ENCODE data around the gene MAGED1. TPM values are rescaled to one million over a fixed set of nuclear protein-coding genes. Genes with fewer than 3 reads are reported as not detected.

The MAGED1 gene
- total and polyA plus RNA-seq, 2 of the 8 experiments (the other 6 are each of a cell fraction or from before 2014, with no cell fraction given): 91.0 to 91.1 TPM

- H2BK15ac ChIP-seq (ENCODE audit: low read length): no peak overlapping the region
- no peaks in the 10 kb centered on the region for H3K27me3 ChIP-seq (replicated peaks in 1 of 4; ENCODE audit: control insufficient read depth in 3 of 4, extremely low read depth in 1 of 4, insufficient read depth in 3 of 4, low read length in 3 of 4)
- H3K27ac ChIP-seq (ENCODE audit: low read depth, low read length): no peak overlapping the region
- H2BK5ac ChIP-seq (ENCODE audit: low read depth, low read length): no peak overlapping the region
- no peak overlapping the region for H4K5ac ChIP-seq (ENCODE audit: insufficient read length, low read depth, low read length)
- H3K4ac ChIP-seq (replicated peaks; ENCODE audit: insufficient read length, low read depth, low read length): no peak overlapping the region
- no peaks in the 10 kb centered on the region for H3K23me2 ChIP-seq (ENCODE audit: low read depth, low read length)
- no peak overlapping the region for H2BK120ac ChIP-seq (replicated peaks; ENCODE audit: low read depth, low read length)
- CTCF ChIA-PET (ENCODE audit: partially characterized antibody): interaction anchor here (1.0 kb wide), 1 partner anchor 12 kb away, joined by 3 read pairs; no protein-coding TSS in a partner anchor
- no peaks in the 10 kb centered on the region for H3K36me3 ChIP-seq (ENCODE audit: control insufficient read depth in 2 of 4, insufficient read depth in 4 of 4, low read length in 3 of 4)
- no peaks in the 10 kb centered on the region for H3K79me1 ChIP-seq (ENCODE audit: low read depth, low read length)
- H4K91ac ChIP-seq (replicated peaks; ENCODE audit: insufficient read length, low read length): no peak overlapping the region
- POLR2A ChIA-PET (ENCODE audit: partially characterized antibody): interaction anchor here (1.7 kb wide), 1 partner anchor 19 kb away, joined by 6 read pairs; the partner anchor contains the start of gene MAGED1
- H2AK5ac ChIP-seq (ENCODE audit: low read depth, low read length): no peak overlapping the region
- FAIRE-seq (no peak), DNase-seq (ENCODE audit: low read depth in 1 of 2, low spot score in 2 of 2) (no peak)
- no peak overlapping the region for H4K8ac ChIP-seq (ENCODE audit: extremely low read depth, insufficient read depth, low read length)
- H3K79me2 ChIP-seq (ENCODE audit: control insufficient read depth in 1 of 2, insufficient read depth in 2 of 2, low read length in 2 of 2): peaks cover 0 to 31% of the 10 kb centered on the region in 2 experiments; a peak in 2 of 4 replicates
- H3K23ac ChIP-seq (ENCODE audit: insufficient read length): no peak overlapping the region
- 100% methylated on average over 1 of the region's 1 CpG; no CpG with 5 or more reads in 1 of the 2 experiments for WGBS, 2 experiments (ENCODE audit: extremely low coverage in 1 of 2, insufficient coverage in 1 of 2, insufficient read length in 1 of 2, insufficient replicate concordance in 2 of 2, low coverage in 1 of 2, low lambda C conversion rate in 2 of 2, missing lambda C conversion rate in 1 of 2)
- no peak overlapping the region for H3K56ac ChIP-seq (replicated peaks; ENCODE audit: insufficient read length, low read depth, low read length)
- H3K14ac ChIP-seq (ENCODE audit: insufficient read length): no peak overlapping the region
- H3K9ac ChIP-seq (replicated peaks in 1 of 4; ENCODE audit: extremely low read depth in 1 of 4, low read depth in 3 of 4, low read length in 3 of 4): no peak overlapping the region
- no peaks in the 10 kb centered on the region for H3K4me1 ChIP-seq (replicated peaks in 1 of 4; ENCODE audit: control insufficient read depth in 3 of 4, insufficient read depth in 4 of 4, low read length in 3 of 4)
- H3K4me3 ChIP-seq (ENCODE audit: extremely low read depth in 1 of 4, insufficient read depth in 2 of 4, low read depth in 3 of 4, low read length in 4 of 4): no peak overlapping the region
- H2AFZ ChIP-seq (ENCODE audit: low read length): no peak overlapping the region
- no peak overlapping the region for H2BK12ac ChIP-seq (ENCODE audit: low read depth, low read length)
- no peaks in the 10 kb centered on the region for H3K9me3 ChIP-seq (ENCODE audit: insufficient read depth in 2 of 2, low read depth in 1 of 2, low read length in 1 of 2)
- no peaks in the 10 kb centered on the region for H4K20me1 ChIP-seq (replicated peaks in 1 of 2; ENCODE audit: control insufficient read depth in 1 of 2, insufficient read depth in 2 of 2, low read length in 2 of 2)
- H3K18ac ChIP-seq (ENCODE audit: extremely low read depth, low read length): no peak overlapping the region
- TF ChIP-seq CEBPB (IDR thresholded peaks at IDR 0.05; ENCODE audit: low read depth, low read length) (no peak), POLR2AphosphoS5 (IDR thresholded peaks at IDR 0.05; ENCODE audit: low read depth, low read length) (no peak), CBX8 (IDR thresholded peaks at IDR 0.05; ENCODE audit: borderline replicate concordance, low read depth, low read length) (no peak), RXRA (IDR thresholded peaks at IDR 0.05; ENCODE audit: insufficient read depth, low read depth, low read length) (no peak), ZNF274 (IDR thresholded peaks at IDR 0.05; ENCODE audit: borderline replicate concordance, extremely low read depth, low read length) (no peak), KDM1A (IDR thresholded peaks at IDR 0.05; ENCODE audit: borderline replicate concordance, low read length) (no peak), TAF1 (IDR thresholded peaks at IDR 0.05; ENCODE audit: low read depth, low read length) (no peak), E2F6 (IDR thresholded peaks at IDR 0.05) (no peak), KDM5A (IDR thresholded peaks at IDR 0.05; ENCODE audit: low read length) (no peak), MAX (IDR thresholded peaks at IDR 0.05) (no peak), BRCA1 (IDR thresholded peaks at IDR 0.05; ENCODE audit: low read depth, low read length) (no peak), BCL11A (IDR thresholded peaks at IDR 0.05; ENCODE audit: low read depth in 2 of 2, low read length in 2 of 2) (no peak)
- no peak overlapping the region for H3K4me2 ChIP-seq (ENCODE audit: insufficient read depth in 1 of 2, low read depth in 2 of 2, low read length in 2 of 2)
- no peak overlapping the region for H2BK20ac ChIP-seq (ENCODE audit: low read length)
Measured at GRCh38 chrX:51874123-51874522, 19.3 kb upstream of the MAGED1 start.

Data from H1 (cell line).